ENCODE results near the gene HS2ST1. TPM values are rescaled to one million over a fixed set of nuclear protein-coding genes. Genes with fewer than 3 reads are reported as not detected.

Gene HS2ST1
- total and polyA plus RNA-seq, 4 donors, result 5.4 to 11.8 (median 8.2) TPM

DNA sequence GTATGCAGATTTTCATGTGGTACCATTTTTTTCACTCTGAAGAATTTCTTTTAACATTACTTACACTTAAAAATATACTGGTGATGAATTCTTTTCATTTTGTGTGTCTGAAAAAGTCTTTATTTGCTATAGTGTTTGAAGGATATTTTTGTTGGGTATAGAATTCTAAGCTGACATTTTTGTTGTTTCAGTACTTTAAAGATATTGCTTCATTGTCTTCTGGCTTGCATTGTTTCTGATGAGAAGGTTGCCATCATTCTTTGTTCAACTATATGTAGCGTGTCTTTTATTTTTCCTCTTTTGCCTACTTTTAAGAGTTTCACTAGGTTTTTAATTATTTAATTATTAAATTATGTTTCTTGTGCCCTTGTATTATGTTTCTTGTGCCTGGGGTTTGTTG is 8.0 kb downstream of the HS2ST1 start:
- H3K27ac ChIP-seq (ENCODE audit: low read depth in 1 of 2, low read length in 2 of 2), result no peak overlapping the region
- H3K4me1 ChIP-seq (ENCODE audit: control insufficient read depth in 4 of 4, insufficient read depth in 4 of 4, low read length in 3 of 4), result peaks cover 0 to 5% (median 0%) of the 10 kb centered on the region in 4 donors
- no peak overlapping the region for H3K4me3 ChIP-seq (ENCODE audit: low read depth in 1 of 3, low read length in 3 of 3)
- H3K9me3 ChIP-seq (ENCODE audit: control insufficient read depth in 4 of 4, low read length in 3 of 4), result peaks cover 0 to 3% (median under 1%) of the 10 kb centered on the region in 4 donors
- TF ChIP-seq FOXA1 (IDR thresholded peaks at IDR 0.05) (no peak), REST (IDR thresholded peaks at IDR 0.05) (no peak)
- H3K36me3 ChIP-seq (ENCODE audit: control insufficient read depth in 4 of 4, insufficient read depth in 3 of 4, low read depth in 1 of 4, low read length in 3 of 4), result no peaks in the 10 kb centered on the region
- 100% methylated on average over 1 of the region's 1 CpG for WGBS
- H3K9ac ChIP-seq (ENCODE audit: low read depth in 1 of 2, low read length in 2 of 2), result no peak overlapping the region
- H3K27me3 ChIP-seq (ENCODE audit: control insufficient read depth in 4 of 4, insufficient read depth in 4 of 4, low read length in 3 of 4), result no peaks in the 10 kb centered on the region
- DNase-seq (ENCODE audit: low spot score), result no peak

DNA sequence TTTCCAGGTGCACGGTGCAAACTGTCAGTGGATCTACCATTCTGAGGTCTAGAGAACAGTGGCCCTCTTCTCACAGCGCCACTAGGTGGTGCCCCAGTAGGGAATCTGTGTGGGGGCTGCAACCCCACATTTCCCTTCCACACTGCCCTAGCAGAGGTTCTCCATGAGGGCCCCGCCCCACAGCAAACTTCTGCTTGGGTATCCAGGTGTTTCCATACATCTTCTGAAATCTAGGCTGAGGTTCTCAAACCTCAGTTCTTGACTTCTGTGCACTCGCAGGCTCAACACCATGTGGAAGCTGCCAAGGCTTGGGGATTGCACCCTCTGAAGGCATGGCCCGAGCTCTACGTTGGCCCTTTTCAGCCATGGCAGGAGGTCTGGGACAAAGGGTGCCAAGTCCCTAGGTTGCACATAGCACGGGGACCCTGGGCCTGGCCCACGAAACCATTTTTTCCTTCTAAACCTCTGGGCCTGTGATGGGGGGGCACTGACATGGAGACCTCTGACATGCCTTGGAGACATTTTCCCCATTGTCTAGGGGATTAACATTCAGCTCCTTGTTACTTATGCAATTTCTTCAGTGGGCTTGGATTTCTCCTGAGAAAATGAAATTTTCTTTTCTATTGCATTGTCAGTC is 10.0 kb downstream of the HS2ST1 start:
- no peak for DNase-seq (ENCODE audit: low spot score)
- Histone ChIP-seq H3K27me3 (ENCODE audit: control insufficient read depth in 4 of 4, insufficient read depth in 4 of 4, low read length in 3 of 4) (no peaks in the 10 kb centered on the region), H3K4me3 (ENCODE audit: low read depth in 1 of 3, low read length in 3 of 3) (no peak overlapping the region), H3K36me3 (ENCODE audit: control insufficient read depth in 4 of 4, insufficient read depth in 3 of 4, low read depth in 1 of 4, low read length in 3 of 4) (no peaks in the 10 kb centered on the region), H3K27ac (ENCODE audit: low read depth in 1 of 2, low read length in 2 of 2) (no peak overlapping the region), H3K9me3 (ENCODE audit: control insufficient read depth in 4 of 4, low read length in 3 of 4) (peaks cover 0 to 3% (median under 1%) of the 10 kb centered on the region in 4 donors), H3K4me1 (ENCODE audit: control insufficient read depth in 4 of 4, insufficient read depth in 4 of 4, low read length in 3 of 4) (peaks cover 0 to 5% (median 1%) of the 10 kb centered on the region in 4 donors), H3K9ac (ENCODE audit: low read depth in 1 of 2, low read length in 2 of 2) (no peak overlapping the region)
- WGBS, result 97% methylated on average over 8 of the region's 8 CpGs
- TF ChIP-seq REST (IDR thresholded peaks at IDR 0.05), result no peak
- TF ChIP-seq, protein P1, sequence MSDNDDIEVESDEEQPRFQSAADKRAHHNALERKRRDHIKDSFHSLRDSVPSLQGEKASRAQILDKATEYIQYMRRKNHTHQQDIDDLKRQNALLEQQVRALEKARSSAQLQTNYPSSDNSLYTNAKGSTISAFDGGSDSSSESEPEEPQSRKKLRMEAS (IDR thresholded peaks at IDR 0.05), result no peak
- TF ChIP-seq RXRA (IDR thresholded peaks at IDR 0.05), result no peak
- no peak for TF ChIP-seq EGR1 (IDR thresholded peaks at IDR 0.05; ENCODE audit: low read depth in 2 of 2)
- TF ChIP-seq SP1 (IDR thresholded peaks at IDR 0.05), result no peak
- TF ChIP-seq NR2F2 (IDR thresholded peaks at IDR 0.05), result no peak
- TF ChIP-seq GABPA (IDR thresholded peaks at IDR 0.05 in 1 of 2, conservative IDR thresholded peaks at IDR 0.05 in 1 of 2), result no peak
- TF ChIP-seq ATF3 (IDR thresholded peaks at IDR 0.05), result no peak
- no peak for TF ChIP-seq ZBTB33 (IDR thresholded peaks at IDR 0.05)
- TF ChIP-seq HNF4G (IDR thresholded peaks at IDR 0.05), result no peak
- no peak for TF ChIP-seq JUND (IDR thresholded peaks at IDR 0.05)
- no peak for TF ChIP-seq FOXA2 (IDR thresholded peaks at IDR 0.05)
- no peak for TF ChIP-seq TAF1 (conservative IDR thresholded peaks at IDR 0.05)

Data from liver (tissue), 9 donors.